Panc1 (cell line): ENCODE data around the gene BBS7. TPM values are rescaled to one million over a fixed set of nuclear protein-coding genes. Genes with fewer than 3 reads are reported as not detected.

Experiments used
- ATAC-seq: fragments of 200-7000 bp; cut with Tn5 transposase; 2 replicates; pipeline ENCODE4 v1.9.1; 2020; ENCODE audit warnings: mild to moderate bottlenecking, moderate library complexity
- BruUV-seq: library from RNA; stranded (reverse); fragments of 400-500 nt; replicated peaks from 2 replicates; lab custom pipeline; 2021; lab: Mats Ljungman, UMichigan
- CTCF ChIA-PET: fragments of 300-600 bp; sonication (Branson Sonifier 250); formaldehyde crosslinking; loops from one replicate; lab custom pipeline; 2022; ENCODE audit warnings: antibody characterized with exemption; lab: Charles Lee
- POLR2A ChIA-PET: fragments of 300-600 bp; sonication (Branson Sonifier 250); formaldehyde crosslinking; loops from one replicate; lab custom pipeline; 2022; ENCODE audit warnings: antibody characterized with exemption; lab: Charles Lee
- DNase-seq: peaks from one replicate; pipeline ENCODE4 v3.0.0-alpha.2; 2010; ENCODE audit warnings: low read depth, low spot score
- H3K27ac ChIP-seq: 2 replicates; pipeline ENCODE4 v1.5.1; 2011; ENCODE audit warnings: mild to moderate bottlenecking, low read length, inconsistent platforms
- H3K27me3 ChIP-seq: fragments of 200-500 bp; sonication (Bioruptor generic); 2 replicates; pipeline ENCODE4 v1.6.0; 2014; ENCODE audit warnings: low read length, inconsistent platforms; ENCODE audit not compliant: control insufficient read depth, insufficient read depth
- H3K36me3 ChIP-seq: fragments of 200-500 bp; sonication (Bioruptor generic); 2 replicates; pipeline ENCODE4 v1.5.1; 2014; ENCODE audit warnings: inconsistent platforms, mild to moderate bottlenecking, low read length, moderate library complexity; ENCODE audit not compliant: control insufficient read depth, insufficient read depth
- H3K4me1 ChIP-seq: 2 replicates; pipeline ENCODE4 v1.5.1; 2011; ENCODE audit warnings: inconsistent platforms, mild to moderate bottlenecking, low read length, moderate library complexity; ENCODE audit not compliant: control insufficient read depth, insufficient read depth
- H3K4me3 ChIP-seq, 2 experiments: 2 replicates each; pipeline ENCODE4 v1.5.1; 2011 to 2012; ENCODE audit warnings: low read depth in 2 of 2, low read length in 2 of 2, mild to moderate bottlenecking in 2 of 2, inconsistent platforms in 1 of 2, moderate library complexity in 1 of 2
- H3K9me3 ChIP-seq: fragments of 200-500 bp; sonication (Bioruptor generic); 2 replicates; pipeline ENCODE4 v1.5.1; 2014; ENCODE audit warnings: low read depth, mild to moderate bottlenecking, inconsistent platforms, low read length, moderate library complexity; ENCODE audit not compliant: control insufficient read depth, insufficient read depth
- CTCF ChIP-seq: fragments of 450-650 bp; IDR thresholded peaks from 2 replicates; pipeline ENCODE4 v1.5.1; 2017; ENCODE audit warnings: mild to moderate bottlenecking
- POLR2AphosphoS5 ChIP-seq: IDR thresholded peaks from 2 replicates; pipeline ENCODE4 v1.6.1; 2012; ENCODE audit warnings: mild to moderate bottlenecking, low read depth, low read length, moderate library complexity
- REST ChIP-seq, 2 experiments: IDR thresholded peaks; 2 replicates each; pipeline ENCODE4 v1.6.1; 2011 to 2012; ENCODE audit warnings: low read depth in 2 of 2, control low read depth in 1 of 2, low read length in 1 of 2, mild to moderate bottlenecking in 1 of 2, moderate library complexity in 1 of 2; ENCODE audit not compliant: insufficient read depth in 1 of 2
- SIN3A ChIP-seq: IDR thresholded peaks from 2 replicates; pipeline ENCODE4 v1.6.1; 2012; ENCODE audit warnings: low read depth, mild to moderate bottlenecking, low read length, moderate library complexity, borderline replicate concordance; ENCODE audit not compliant: insufficient read depth
- TCF7L2 ChIP-seq: IDR thresholded peaks from 2 replicates; pipeline ENCODE4 v1.6.1; 2011; ENCODE audit warnings: mild to moderate bottlenecking, low read depth, low read length, inconsistent platforms
- in situ Hi-C: cut with HindIII; loops from 2 replicates; pipeline ENCODE4 v1.10.0; 2016; ENCODE audit warnings: low sequenced_read_pairs, low pct_unique_long_range_greater_than_20kb
- intact Hi-C: fragments of 100-400 bp; cut with micrococcal nuclease; formaldehyde crosslinking; loops from one replicate; pipeline ENCODE4 v1.10.0; 2022; ENCODE audit not compliant: unreplicated experiment
- total RNA-seq: library from RNA; stranded (reverse); gene quantifications from one replicate; pipeline ENCODE4 v1.2.1, GENCODE V29; 2021; ENCODE audit not compliant: unreplicated experiment

The BBS7 gene
- total RNA-seq, 1 experiment from 2014 or later = 9.1 TPM

- ATAC-seq (no peak), DNase-seq (no peak)
- Histone ChIP-seq H3K4me1 (no peaks in the 10 kb centered on the region), H3K27me3 (no peaks in the 10 kb centered on the region), H3K9me3 (no peaks in the 10 kb centered on the region), H3K4me3 (no peak overlapping the region), H3K36me3 (no peaks in the 10 kb centered on the region), H3K27ac (no peak overlapping the region)
- in situ Hi-C loops (no loop called here), intact Hi-C loops (no loop called here)
- no TSS peak for BruUV-seq
- ChIA-PET CTCF (no interaction called here), POLR2A (no interaction called here)
- TF ChIP-seq TCF7L2 = no peak
- TF ChIP-seq CTCF = no peak
- no peak for TF ChIP-seq REST (IDR thresholded peaks at IDR 0.05; ENCODE audit: insufficient read depth in 1 of 2, low read depth in 2 of 2, low read length in 1 of 2)
- no peak for TF ChIP-seq POLR2AphosphoS5
- no peak for TF ChIP-seq SIN3A
These were observed 32.1 kb downstream of the BBS7 start for GRCh38 chr4:121838136-121838535.

- BruUV-seq = no TSS peak
These were observed 40.8 kb downstream of the BBS7 start for GRCh38 chr4:121829511-121829910.

More at GRCh38 chr4:121829511-121829910, 40.8 kb downstream of the BBS7 start:
- ChIA-PET CTCF (no interaction called here), POLR2A (no interaction called here)
- DNase-seq (no peak), ATAC-seq (no peak)
- Histone ChIP-seq H3K4me1 (no peaks in the 10 kb centered on the region), H3K27me3 (no peaks in the 10 kb centered on the region), H3K27ac (no peak overlapping the region), H3K9me3 (no peaks in the 10 kb centered on the region), H3K4me3 (no peak overlapping the region), H3K36me3 (peaks cover 2% of the 10 kb centered on the region; the same call in 1 of the 2 replicates)
- TF ChIP-seq REST (IDR thresholded peaks at IDR 0.05; ENCODE audit: insufficient read depth in 1 of 2, low read depth in 2 of 2, low read length in 1 of 2) (no peak), POLR2AphosphoS5 (no peak), CTCF (no peak), SIN3A (no peak), TCF7L2 (no peak)
- in situ Hi-C loops = no loop called here
- intact Hi-C loops = no loop called here
